ENCODE data around the gene CD5L. TPM values are rescaled to one million over a fixed set of nuclear protein-coding genes. Genes with fewer than 3 reads are reported as not detected.

CD5L gene
- total RNA-seq, 1 experiment from 2014 or later, result not detected

GRCh38 chr1:157852476-157852875, 10.9 kb upstream of the CD5L start:
- no peak overlapping the region for H2AFZ ChIP-seq (ENCODE audit: low read depth, low read length, poor library complexity, severe bottlenecking)
- no peak overlapping the region for H3K27ac ChIP-seq (ENCODE audit: low read depth, low read length)
- ATAC-seq (no peak), DNase-seq (ENCODE audit: low read depth, low spot score) (no peak)
- H3K9me2 ChIP-seq (ENCODE audit: insufficient read depth), result no peaks in the 10 kb centered on the region
- no peaks in the 10 kb centered on the region for H3K4me1 ChIP-seq (ENCODE audit: control insufficient read depth in 1 of 2, insufficient read depth in 2 of 2, low read length in 2 of 2)
- H3K4me2 ChIP-seq (ENCODE audit: low read length), result no peak overlapping the region
- TF ChIP-seq CEBPB (IDR thresholded peaks at IDR 0.05; ENCODE audit: low read depth) (no peak), ATF3 (IDR thresholded peaks at IDR 0.05) (no peak), POLR2A (IDR thresholded peaks at IDR 0.05; ENCODE audit: borderline replicate concordance, extremely low read depth, insufficient read depth, insufficient read length) (no peak), ZBTB33 (IDR thresholded peaks at IDR 0.05; ENCODE audit: extremely low read depth, insufficient replicate concordance, low read length) (no peak), MAX (IDR thresholded peaks at IDR 0.05) (no peak), REST (IDR thresholded peaks at IDR 0.05; ENCODE audit: low read depth) (no peak), TCF7L2 (IDR thresholded peaks at IDR 0.05; ENCODE audit: borderline replicate concordance, extremely low read depth, insufficient read depth, insufficient read length) (no peak), POLR2AphosphoS5 (IDR thresholded peaks at IDR 0.05; ENCODE audit: low read depth, low read length) (no peak), CBX3 (IDR thresholded peaks at IDR 0.05; ENCODE audit: low read depth) (no peak), ZNF274 (IDR thresholded peaks at IDR 0.05; ENCODE audit: low read depth, low read length) (no peak), SRF (IDR thresholded peaks at IDR 0.05; ENCODE audit: low read depth) (no peak), ELF1 (IDR thresholded peaks at IDR 0.05; ENCODE audit: borderline replicate concordance, low read depth) (no peak), EGR1 (IDR thresholded peaks at IDR 0.05; ENCODE audit: low read depth) (no peak), CTCF (IDR thresholded peaks at IDR 0.05 in 2 of 3, conservative IDR thresholded peaks at IDR 0.05 in 1 of 3; ENCODE audit: borderline replicate concordance in 1 of 3, insufficient read depth in 1 of 3, low read depth in 2 of 3, low read length in 2 of 3) (no peak), EZH2phosphoT487 (IDR thresholded peaks at IDR 0.05; ENCODE audit: borderline replicate concordance) (no peak)
- no peaks in the 10 kb centered on the region for H3K9me3 ChIP-seq (ENCODE audit: control insufficient read depth in 1 of 2, insufficient read depth in 1 of 2, low read depth in 1 of 2, low read length in 2 of 2)
- no peaks in the 10 kb centered on the region for H3K36me3 ChIP-seq (ENCODE audit: control insufficient read depth in 1 of 2, insufficient read depth in 2 of 2, low read length in 2 of 2)
- ChIA-PET POLR2A (no interaction called here), CTCF (no interaction called here), RAD21 (ENCODE audit: low non-redundant PET in 1 of 2, low total read pairs in 2 of 2, uncharacterized antibody in 2 of 2, unreplicated experiment in 2 of 2) (no interaction called here)
- BruUV-seq (replicated peaks), result no TSS peak
- no peak overlapping the region for H3K9ac ChIP-seq (ENCODE audit: low read length)
- peaks cover 21% of the 10 kb centered on the region; the same call in 1 of the 2 replicates for H3K27me3 ChIP-seq (ENCODE audit: insufficient read depth, low read length)
- intact Hi-C loops (cut with micrococcal nuclease), result no loop called here
- H3K4me3 ChIP-seq (replicated peaks in 1 of 2; ENCODE audit: low read depth in 1 of 2, low read length in 2 of 2), result no peak overlapping the region
- no peaks in the 10 kb centered on the region for H3K79me2 ChIP-seq (ENCODE audit: insufficient read depth, low read length)
- H4K20me1 ChIP-seq (ENCODE audit: insufficient read depth), result no peaks in the 10 kb centered on the region

All from HCT116 (cell line).